Measurements from ENCODE around the gene USP5. TPM values are rescaled to one million over a fixed set of nuclear protein-coding genes. Genes with fewer than 3 reads are reported as not detected.

USP5 gene
- total and polyA plus RNA-seq, 8 donors = 20.9 to 69.4 (median 32.4) TPM

GRCh38 chr12:6834873-6835272 is 17.1 kb upstream of the USP5 start:
- intact Hi-C loops (cut with DNase I; ENCODE audit: low total_unique reads) = no loop called here
- 74 to 81% (median 77%) methylated on average over 5 of the region's 5 CpGs for WGBS, 5 donors
- no peak for TF ChIP-seq POLR2AphosphoS5 (IDR thresholded peaks at IDR 0.05)
- TF ChIP-seq EP300 (IDR thresholded peaks at IDR 0.05) = no peak
- no peak for TF ChIP-seq CTCF (IDR thresholded peaks at IDR 0.05)
- no peak for TF ChIP-seq POLR2A (IDR thresholded peaks at IDR 0.05)
- Histone ChIP-seq H3K27ac (no peak overlapping the region), H3K27me3 (peaks cover 0 to 2% (median 0%) of the 10 kb centered on the region in 3 donors), H3K9me3 (no peaks in the 10 kb centered on the region), H3K4me3 (no peak overlapping the region), H3K36me3 (peaks cover 0 to 78% (median 68%) of the 10 kb centered on the region in 4 donors), H3K4me1 (peaks cover under 1 to 7% (median 3%) of the 10 kb centered on the region in 4 donors)
- no peak for DNase-seq

- WGBS, 5 donors = 85 to 96% (median 89%) methylated on average over 16 of the region's 16 CpGs
- Histone ChIP-seq H3K27me3 (no peaks in the 10 kb centered on the region), H3K27ac (no peak overlapping the region), H3K9me3 (no peaks in the 10 kb centered on the region), H3K4me3 (no peak overlapping the region), H3K36me3 (peaks cover 0 to 64% (median 56%) of the 10 kb centered on the region in 4 donors), H3K4me1 (peaks cover 0 to 15% (median 3%) of the 10 kb centered on the region in 4 donors)
- DNase-seq = no peak
- intact Hi-C loops (cut with DNase I; ENCODE audit: low total_unique reads) = no loop called here
- no peak for TF ChIP-seq EP300 (IDR thresholded peaks at IDR 0.05)
- no peak for TF ChIP-seq CTCF (IDR thresholded peaks at IDR 0.05)
- TF ChIP-seq POLR2A (IDR thresholded peaks at IDR 0.05) = no peak
- no peak for TF ChIP-seq POLR2AphosphoS5 (IDR thresholded peaks at IDR 0.05)
Measured at GRCh38 chr12:6836851-6837250, 15.1 kb upstream of the USP5 start.

GRCh38 chr12:6837370-6838060 is 14.4 kb upstream of the USP5 start:
- no peaks in the 10 kb centered on the region for H3K9me3 ChIP-seq
- no peak for TF ChIP-seq POLR2A (IDR thresholded peaks at IDR 0.05)
- TF ChIP-seq CTCF (IDR thresholded peaks at IDR 0.05) = no peak
- no peak for TF ChIP-seq EP300 (IDR thresholded peaks at IDR 0.05)
- TF ChIP-seq POLR2AphosphoS5 (IDR thresholded peaks at IDR 0.05) = no peak
- intact Hi-C loops (cut with DNase I; ENCODE audit: low total_unique reads) = no loop called here
- no peak for DNase-seq
- H3K4me3 ChIP-seq = no peak overlapping the region
- H3K27me3 ChIP-seq = no peaks in the 10 kb centered on the region
- peaks cover 0 to 21% (median 5%) of the 10 kb centered on the region in 4 donors for H3K4me1 ChIP-seq
- H3K27ac ChIP-seq = no peak overlapping the region
- peaks cover 0 to 57% (median 51%) of the 10 kb centered on the region in 4 donors for H3K36me3 ChIP-seq
- 90 to 94% (median 93%) methylated on average over 19 to 26 of the region's 26 CpGs for WGBS, 5 donors

GRCh38 chr12:6838854-6839253 is 13.1 kb upstream of the USP5 start:
- intact Hi-C loops (cut with DNase I; ENCODE audit: low total_unique reads) = no loop called here
- no peak overlapping the region for H3K4me3 ChIP-seq
- H3K27ac ChIP-seq = no peak overlapping the region
- H3K27me3 ChIP-seq = no peaks in the 10 kb centered on the region
- peaks cover 0 to 60% (median 49%) of the 10 kb centered on the region in 4 donors for H3K36me3 ChIP-seq
- no peak for DNase-seq
- no peak for TF ChIP-seq POLR2AphosphoS5 (IDR thresholded peaks at IDR 0.05)
- no peak for TF ChIP-seq EP300 (IDR thresholded peaks at IDR 0.05)
- no peak for TF ChIP-seq POLR2A (IDR thresholded peaks at IDR 0.05)
- no peak for TF ChIP-seq CTCF (IDR thresholded peaks at IDR 0.05)
- peaks cover 0 to 21% (median 5%) of the 10 kb centered on the region in 4 donors for H3K4me1 ChIP-seq
- 88 to 94% (median 91%) methylated on average over 7 to 16 of the region's 16 CpGs for WGBS, 5 donors
- no peaks in the 10 kb centered on the region for H3K9me3 ChIP-seq

Data from stomach (tissue), 9 donors.